ENCODE results near the gene MGRN1. TPM values are rescaled to one million over a fixed set of nuclear protein-coding genes. Genes with fewer than 3 reads are reported as not detected.

MGRN1 gene
- polyA plus RNA-seq, 3 donors: 3.7 to 48.2 (median 4.7) TPM

GRCh38 chr16:4664538-4665418, 40.2 kb downstream of the MGRN1 start:
- Histone ChIP-seq H3K9ac (ENCODE audit: insufficient read depth, low read length, poor library complexity, severe bottlenecking) (peak overlapping the region; percentile 64), H3K79me2 (ENCODE audit: insufficient read depth, low read length) (peaks cover 27% of the 10 kb centered on the region), H3K27ac (ENCODE audit: low read depth in 1 of 2, low read length in 2 of 2) (peak overlapping the region; percentile 88 to 93), H3K4me3 (replicated peaks in 1 of 3; ENCODE audit: low read depth in 2 of 3, low read length in 3 of 3) (peak overlapping the region in 2 of 3 experiments; percentile 1 to 48), H3K9me3 (replicated peaks in 1 of 2; ENCODE audit: control insufficient read depth in 1 of 2, insufficient read depth in 1 of 2, low read length in 2 of 2) (no peaks in the 10 kb centered on the region), H4K20me1 (ENCODE audit: insufficient read depth, low read length) (peaks cover 19% of the 10 kb centered on the region), H3K4me2 (replicated peaks; ENCODE audit: extremely low read depth, low read length, poor library complexity, severe bottlenecking) (peak overlapping the region; percentile 58), H3K36me3 (replicated peaks in 1 of 2; ENCODE audit: control insufficient read depth in 1 of 2, insufficient read depth in 2 of 2, low read length in 2 of 2) (peaks cover 43 to 48% of the 10 kb centered on the region in 2 donors), H3K4me1 (ENCODE audit: control insufficient read depth in 1 of 2, insufficient read depth in 2 of 2, low read length in 2 of 2) (peaks cover 43 to 55% of the 10 kb centered on the region in 2 donors), H3K27me3 (ENCODE audit: control insufficient read depth in 2 of 2, insufficient read depth in 2 of 2, low read length in 2 of 2) (no peaks in the 10 kb centered on the region), H2AFZ (ENCODE audit: insufficient read depth, low read depth, low read length, poor library complexity, severe bottlenecking) (no peak overlapping the region)
- Mint-ChIP-seq H3K4me1 (peaks cover 56% of the 10 kb centered on the region), H3K9me3 (no peaks in the 10 kb centered on the region), H3K36me3 (peaks cover 17 to 19% of the 10 kb centered on the region in 2 donors), H3K27me3 (ENCODE audit: low read depth in 3 of 3) (no peaks in the 10 kb centered on the region), H3K27ac (peak overlapping the region; percentile 93 to 99 (median 98)), H3K4me3 (peak overlapping the region; percentile 73 to 89)
- intact Hi-C loops (cut with micrococcal nuclease): loop anchor here (2.0 to 5.0 kb wide), 2 partner anchors 16 to 37 kb away; no protein-coding TSS in a partner anchor
- DNase-seq: peak; percentile 62 to 87 (median 86)
- WGBS (ENCODE audit: insufficient coverage): 11% methylated on average over 18 of the region's 26 CpGs
- no peak for TF ChIP-seq CTCF (IDR thresholded peaks at IDR 0.05)

- H3K4me1 ChIP-seq (ENCODE audit: control insufficient read depth in 1 of 2, insufficient read depth in 2 of 2, low read length in 2 of 2): peaks cover 39 to 45% of the 10 kb centered on the region in 2 donors
- peaks cover 52 to 57% of the 10 kb centered on the region in 2 donors for H3K36me3 ChIP-seq (replicated peaks in 1 of 2; ENCODE audit: control insufficient read depth in 1 of 2, insufficient read depth in 2 of 2, low read length in 2 of 2)
- Mint-ChIP-seq H3K36me3 (peaks cover 21 to 25% of the 10 kb centered on the region in 2 donors), H3K27me3 (ENCODE audit: low read depth in 3 of 3) (no peaks in the 10 kb centered on the region), H3K27ac (peak overlapping the region in 5 of 7 donors; percentile 28 to 98 (median 46)), H3K4me1 (peaks cover 43% of the 10 kb centered on the region), H3K9me3 (no peaks in the 10 kb centered on the region), H3K4me3 (no peak overlapping the region)
- peaks cover 8% of the 10 kb centered on the region for H4K20me1 ChIP-seq (ENCODE audit: insufficient read depth, low read length)
- no peaks in the 10 kb centered on the region for H3K9me3 ChIP-seq (replicated peaks in 1 of 2; ENCODE audit: control insufficient read depth in 1 of 2, insufficient read depth in 1 of 2, low read length in 2 of 2)
- no peak overlapping the region for H3K4me2 ChIP-seq (replicated peaks; ENCODE audit: extremely low read depth, low read length, poor library complexity, severe bottlenecking)
- no peak overlapping the region for H3K9ac ChIP-seq (ENCODE audit: insufficient read depth, low read length, poor library complexity, severe bottlenecking)
- no peak for TF ChIP-seq CTCF (IDR thresholded peaks at IDR 0.05)
- no peaks in the 10 kb centered on the region for H3K27me3 ChIP-seq (ENCODE audit: control insufficient read depth in 2 of 2, insufficient read depth in 2 of 2, low read length in 2 of 2)
- WGBS (ENCODE audit: insufficient coverage): 94% methylated on average over 19 of the region's 20 CpGs
- H3K4me3 ChIP-seq (replicated peaks in 1 of 3; ENCODE audit: low read depth in 2 of 3, low read length in 3 of 3): no peak overlapping the region
- intact Hi-C loops (cut with micrococcal nuclease): no loop called here
- H2AFZ ChIP-seq (ENCODE audit: insufficient read depth, low read depth, low read length, poor library complexity, severe bottlenecking): no peak overlapping the region
- peaks cover 17% of the 10 kb centered on the region for H3K79me2 ChIP-seq (ENCODE audit: insufficient read depth, low read length)
- no peak for DNase-seq
- peak overlapping the region in 1 of 2 donors; percentile 20 for H3K27ac ChIP-seq (ENCODE audit: low read depth in 1 of 2, low read length in 2 of 2)
These were observed 42.0 kb downstream of the MGRN1 start for GRCh38 chr16:4666537-4667202.

Measured in CD14-positive monocyte (primary cell).